ENCODE data around the gene RGR.
"Not testable (repeated sequence)": the region's sequence is repeated elsewhere in the genome, so short reads cannot be mapped to it uniquely, and the experiment has no call there.

The RGR gene

GRCh38 chr10:84258034-84258695 lies 13.3 kb downstream of the RGR start:
- no peak for DNase-seq (ENCODE audit: low read depth)

GRCh38 chr10:84261236-84261915 lies 16.5 kb downstream of the RGR start:
- DNase-seq (ENCODE audit: low read depth): no peak

GRCh38 chr10:84262190-84262956 lies 17.5 kb downstream of the RGR start:
- DNase-seq (ENCODE audit: low read depth): no peak

GRCh38 chr10:84263716-84264115 lies 18.9 kb downstream of the RGR start:
- DNase-seq (ENCODE audit: low read depth): no peak

GRCh38 chr10:84264611-84265141 lies 19.8 kb downstream of the RGR start:
- peak; percentile 48 for DNase-seq (ENCODE audit: low read depth)

GRCh38 chr10:84265418-84265817 lies 20.6 kb downstream of the RGR start:
- DNase-seq (ENCODE audit: low read depth): no peak

- DNase-seq (ENCODE audit: low read depth): peak; percentile 34
These were observed 22.8 kb downstream of the RGR start for GRCh38 chr10:84267503-84268126.

GRCh38 chr10:84269162-84269561 lies 24.3 kb downstream of the RGR start:
- DNase-seq (ENCODE audit: low read depth): no peak

GRCh38 chr10:84269773-84270172 lies 24.9 kb downstream of the RGR start:
- DNase-seq (ENCODE audit: low read depth): no peak

- DNase-seq (ENCODE audit: low read depth): no peak
These were observed 25.9 kb downstream of the RGR start for GRCh38 chr10:84270708-84271107.

GRCh38 chr10:84279876-84280475 lies 35.1 kb downstream of the RGR start:
- DNase-seq (ENCODE audit: low read depth): not testable (repeated sequence)

GRCh38 chr10:84286695-84287094 lies 41.8 kb downstream of the RGR start:
- no peak for DNase-seq (ENCODE audit: low read depth)

- no peak for DNase-seq (ENCODE audit: low read depth)
These were observed 43.3 kb downstream of the RGR start for GRCh38 chr10:84288151-84288550.

- DNase-seq (ENCODE audit: low read depth): no peak
These were observed 44.8 kb downstream of the RGR start for GRCh38 chr10:84289521-84290200.

GRCh38 chr10:84290235-84290634 lies 45.4 kb downstream of the RGR start:
- DNase-seq (ENCODE audit: low read depth): no peak

- DNase-seq (ENCODE audit: low read depth): no peak
These were observed 46.5 kb downstream of the RGR start for GRCh38 chr10:84291384-84291783.

- DNase-seq (ENCODE audit: low read depth): no peak
These were observed 47.6 kb downstream of the RGR start for GRCh38 chr10:84292502-84292901.

GRCh38 chr10:84293171-84293570 lies 48.3 kb downstream of the RGR start:
- no peak for DNase-seq (ENCODE audit: low read depth)

- no peak for DNase-seq (ENCODE audit: low read depth)
These were observed 48.7 kb downstream of the RGR start for GRCh38 chr10:84293574-84294016.

- no peak for DNase-seq (ENCODE audit: low read depth)
These were observed 50.1 kb downstream of the RGR start for GRCh38 chr10:84294766-84295447.

All from stimulated activated CD4-positive, alpha-beta T cell treated with anti-CD3 and anti-CD28 coated beads, Interleukin-2, amount 100 ng/mL, for 4 hours (primary cell).